Neuronal stem cell (in vitro differentiated cells): ENCODE data around the gene HECW1.

Source experiments
- DNase-seq: peaks from one replicate; pipeline ENCODE4 v3.0.0-alpha.2; 2013; ENCODE audit warnings: low spot score
- H2AFZ ChIP-seq: one replicate; pipeline ENCODE4 v1.6.1; 2013; ENCODE audit warnings: mild to moderate bottlenecking, low read length, inconsistent platforms
- H2AK5ac ChIP-seq: 2 replicates; pipeline ENCODE4 v1.6.1; 2013; ENCODE audit warnings: low read depth, mild to moderate bottlenecking, inconsistent platforms, low read length, moderate library complexity, mixed read lengths
- H2BK120ac ChIP-seq: 2 replicates; pipeline ENCODE4 v1.6.1; 2013; ENCODE audit warnings: low read depth, mild to moderate bottlenecking, inconsistent platforms, low read length, moderate library complexity, mixed read lengths
- H2BK12ac ChIP-seq: one replicate; pipeline ENCODE4 v1.6.1; 2013; ENCODE audit warnings: low read length, inconsistent platforms
- H2BK15ac ChIP-seq: 2 replicates; pipeline ENCODE4 v1.6.1; 2013; ENCODE audit warnings: mild to moderate bottlenecking, low read length, inconsistent platforms, mixed read lengths
- H2BK5ac ChIP-seq: one replicate; pipeline ENCODE4 v1.6.1; 2013; ENCODE audit warnings: inconsistent platforms, mild to moderate bottlenecking, low read length, moderate library complexity
- H3K14ac ChIP-seq: one replicate; pipeline ENCODE4 v1.6.1; 2013; ENCODE audit warnings: low read length, inconsistent platforms
- H3K18ac ChIP-seq: 2 replicates; pipeline ENCODE4 v1.6.1; 2013; ENCODE audit warnings: low read length, inconsistent platforms
- H3K23ac ChIP-seq: 2 replicates; pipeline ENCODE4 v1.6.1; 2013; ENCODE audit warnings: low read depth, mild to moderate bottlenecking, mixed read lengths, low read length, inconsistent platforms; ENCODE audit not compliant: poor library complexity
- H3K27ac ChIP-seq: replicated peaks from 3 replicates; pipeline ENCODE4 v1.5.1; 2013; ENCODE audit warnings: low read length, inconsistent platforms
- H3K27me3 ChIP-seq, 3 experiments: 2 replicates each; pipeline ENCODE4 v1.6.1; 2013; ENCODE audit warnings: low read length in 3 of 3, mild to moderate bottlenecking in 2 of 3, inconsistent platforms in 1 of 3, low read depth in 1 of 3, mixed read lengths in 1 of 3, moderate library complexity in 1 of 3; ENCODE audit not compliant: control insufficient read depth in 3 of 3, insufficient read depth in 3 of 3
- H3K36me3 ChIP-seq, 2 donors: replicated peaks in 1 of 2; 2 replicates each; pipeline ENCODE4 v1.6.1; 2013; ENCODE audit warnings: low read length in 2 of 2; ENCODE audit not compliant: control insufficient read depth in 2 of 2, insufficient read depth in 2 of 2
- H3K4ac ChIP-seq: 2 replicates; pipeline ENCODE4 v1.6.1; 2013; ENCODE audit warnings: inconsistent platforms, mild to moderate bottlenecking, low read length, moderate library complexity
- H3K4me1 ChIP-seq, 2 donors: 1 replicate in 1 of 2; 2 replicates in 1 of 2; pipeline ENCODE4 v1.6.1; 2013; ENCODE audit warnings: low read length in 2 of 2, low read depth in 1 of 2; ENCODE audit not compliant: control insufficient read depth in 2 of 2, insufficient read depth in 1 of 2
- H3K4me2 ChIP-seq: one replicate; pipeline ENCODE4 v1.6.1; 2013; ENCODE audit warnings: mild to moderate bottlenecking, low read length, inconsistent platforms; ENCODE audit not compliant: insufficient read depth, poor library complexity, severe bottlenecking
- H3K4me3 ChIP-seq, 2 donors: 2 replicates each; pipeline ENCODE4 v1.5.1; 2013; ENCODE audit warnings: low read length in 2 of 2, mild to moderate bottlenecking in 2 of 2, inconsistent platforms in 1 of 2, moderate library complexity in 1 of 2
- H3K79me1 ChIP-seq: one replicate; pipeline ENCODE4 v1.6.1; 2013; ENCODE audit warnings: low read depth, mild to moderate bottlenecking, inconsistent platforms, low read length, moderate library complexity
- H3K9ac ChIP-seq: one replicate; pipeline ENCODE4 v1.6.1; 2013; ENCODE audit warnings: mild to moderate bottlenecking, low read depth, low read length, inconsistent platforms; ENCODE audit not compliant: poor library complexity
- H3K9me3 ChIP-seq, 2 donors: replicated peaks in 1 of 2; 2 replicates each; pipeline versions ENCODE3 to v1.6.1; 2013; ENCODE audit warnings: low read length in 2 of 2, mild to moderate bottlenecking in 2 of 2, inconsistent platforms in 1 of 2, low read depth in 1 of 2, mixed read lengths in 1 of 2, moderate library complexity in 1 of 2; ENCODE audit not compliant: control insufficient read depth in 2 of 2, insufficient read depth in 1 of 2
- H4K8ac ChIP-seq: one replicate; pipeline ENCODE4 v1.6.1; 2013; ENCODE audit warnings: low read depth, mild to moderate bottlenecking, inconsistent platforms, low read length, moderate library complexity
- H4K91ac ChIP-seq: one replicate; pipeline ENCODE4 v1.6.1; 2013; ENCODE audit warnings: low read length, low read depth, mild to moderate bottlenecking, inconsistent platforms; ENCODE audit not compliant: poor library complexity
- WGBS, 2 donors: extraction: QIAGEN DNeasy Blood & Tissue Kit; methylation state at CpG; one replicate each; pipeline ENCODE4 v1.1.7; 2013; ENCODE audit warnings: missing lambda C conversion rate in 2 of 2, mixed read lengths in 1 of 2; ENCODE audit not compliant: insufficient read length in 2 of 2, insufficient replicate concordance in 1 of 2; ENCODE audit errors: extremely low coverage in 2 of 2; 5-methylcytosine and 5-hydroxymethylcytosine counted together

Gene HECW1

GRCh38 chr7:43586251-43586900 lies 473.9 kb downstream of the HECW1 start:
- Histone ChIP-seq H4K91ac (no peak overlapping the region), H2AK5ac (no peak overlapping the region), H2AFZ (no peak overlapping the region), H2BK12ac (no peak overlapping the region), H3K4me2 (no peak overlapping the region), H3K4ac (no peak overlapping the region), H3K36me3 (no peaks in the 10 kb centered on the region), H3K79me1 (peaks cover 5% of the 10 kb centered on the region), H3K27me3 (peaks cover 0 to 2% (median 0%) of the 10 kb centered on the region in 3 experiments), H3K9ac (no peak overlapping the region), H2BK15ac (no peak overlapping the region), H2BK120ac (no peak overlapping the region), H3K4me3 (no peak overlapping the region), H3K23ac (no peak overlapping the region), H3K14ac (no peak overlapping the region), H3K4me1 (peaks cover 6% of the 10 kb centered on the region in 2 donors), H3K27ac (no peak overlapping the region), H2BK5ac (no peak overlapping the region), H4K8ac (no peak overlapping the region), H3K9me3 (no peaks in the 10 kb centered on the region), H3K18ac (no peak overlapping the region)
- WGBS, 2 donors: no CpG with 5 or more reads among the region's 4 CpGs
- DNase-seq: no peak

DNA sequence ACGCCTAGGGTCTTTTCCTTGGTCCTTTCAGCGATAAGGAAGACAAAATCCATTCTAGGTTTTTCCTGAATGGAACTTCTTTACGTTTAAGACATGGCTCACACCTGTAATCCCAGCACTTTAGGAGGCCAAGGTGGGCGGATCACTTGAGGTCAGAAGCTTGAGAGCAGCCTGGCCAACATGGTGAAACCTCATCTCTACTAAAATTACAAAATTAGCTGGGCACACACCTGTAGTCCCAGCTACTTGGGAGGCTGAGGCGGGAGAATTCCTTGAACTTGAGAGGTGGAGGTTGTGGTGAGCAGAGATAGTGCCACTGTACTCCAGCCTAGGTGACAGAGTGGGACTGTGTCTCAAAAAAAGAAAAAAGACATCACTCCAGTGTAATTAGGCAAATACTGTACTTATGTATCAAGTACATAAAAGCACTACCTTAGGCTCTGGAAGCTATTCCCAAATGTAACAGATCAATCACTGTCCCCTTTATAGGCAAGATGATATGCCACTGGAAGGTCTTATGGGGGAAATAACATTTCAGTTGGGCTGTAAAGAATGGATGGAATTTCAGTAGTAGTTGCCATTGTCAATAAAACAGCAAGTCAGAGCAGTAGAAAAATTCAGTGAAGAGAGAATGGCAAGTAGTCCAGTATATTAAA lies 476.2 kb downstream of the HECW1 start:
- WGBS, 2 donors: no CpG with 5 or more reads among the region's 5 CpGs
- no peak overlapping the region for H3K27ac ChIP-seq
- peaks cover 4 to 8% of the 10 kb centered on the region in 2 donors for H3K4me1 ChIP-seq
- no peak overlapping the region for H3K9ac ChIP-seq
- H3K23ac ChIP-seq: no peak overlapping the region
- no peak overlapping the region for H4K91ac ChIP-seq
- no peak for DNase-seq
- no peak overlapping the region for H3K14ac ChIP-seq
- no peak overlapping the region for H2BK15ac ChIP-seq
- no peak overlapping the region for H4K8ac ChIP-seq
- H3K18ac ChIP-seq: no peak overlapping the region
- H3K79me1 ChIP-seq: peaks cover 2% of the 10 kb centered on the region
- no peak overlapping the region for H2BK120ac ChIP-seq
- H2BK5ac ChIP-seq: no peak overlapping the region
- no peak overlapping the region for H3K4me3 ChIP-seq
- no peaks in the 10 kb centered on the region for H3K9me3 ChIP-seq
- peaks cover 0 to 2% (median 0%) of the 10 kb centered on the region in 3 experiments for H3K27me3 ChIP-seq
- H2AK5ac ChIP-seq: no peak overlapping the region
- no peak overlapping the region for H3K4me2 ChIP-seq
- no peak overlapping the region for H2AFZ ChIP-seq
- no peaks in the 10 kb centered on the region for H3K36me3 ChIP-seq
- H2BK12ac ChIP-seq: no peak overlapping the region
- no peak overlapping the region for H3K4ac ChIP-seq

GRCh38 chr7:43589133-43589478 lies 476.7 kb downstream of the HECW1 start:
- H3K18ac ChIP-seq: no peak overlapping the region
- no peak overlapping the region for H2BK120ac ChIP-seq
- H3K23ac ChIP-seq: no peak overlapping the region
- no peak overlapping the region for H4K91ac ChIP-seq
- no peak overlapping the region for H3K4ac ChIP-seq
- no peaks in the 10 kb centered on the region for H3K36me3 ChIP-seq
- no peak for DNase-seq
- no peak overlapping the region for H3K27ac ChIP-seq
- H3K4me1 ChIP-seq: peaks cover 4 to 8% of the 10 kb centered on the region in 2 donors
- H3K79me1 ChIP-seq: peaks cover 2% of the 10 kb centered on the region
- H2AFZ ChIP-seq: no peak overlapping the region
- H4K8ac ChIP-seq: no peak overlapping the region
- H3K9ac ChIP-seq: no peak overlapping the region
- no peak overlapping the region for H3K4me2 ChIP-seq
- H2AK5ac ChIP-seq: no peak overlapping the region
- no peak overlapping the region for H2BK5ac ChIP-seq
- H3K9me3 ChIP-seq: no peaks in the 10 kb centered on the region
- no peak overlapping the region for H3K14ac ChIP-seq
- peaks cover 0 to 2% (median 0%) of the 10 kb centered on the region in 3 experiments for H3K27me3 ChIP-seq
- H2BK15ac ChIP-seq: no peak overlapping the region
- H3K4me3 ChIP-seq: no peak overlapping the region
- no peak overlapping the region for H2BK12ac ChIP-seq

GRCh38 chr7:43589728-43590127 lies 477.3 kb downstream of the HECW1 start:
- H3K18ac ChIP-seq: no peak overlapping the region
- H3K4me2 ChIP-seq: no peak overlapping the region
- no peak overlapping the region for H4K91ac ChIP-seq
- H3K4me3 ChIP-seq: no peak overlapping the region
- H2BK15ac ChIP-seq: no peak overlapping the region
- WGBS, 2 donors: no CpG with 5 or more reads among the region's 3 CpGs
- H2BK12ac ChIP-seq: no peak overlapping the region
- no peaks in the 10 kb centered on the region for H3K79me1 ChIP-seq
- H3K9me3 ChIP-seq: no peaks in the 10 kb centered on the region
- H2BK120ac ChIP-seq: no peak overlapping the region
- no peak for DNase-seq
- no peak overlapping the region for H3K9ac ChIP-seq
- H2AFZ ChIP-seq: no peak overlapping the region
- no peak overlapping the region for H3K23ac ChIP-seq
- H3K27ac ChIP-seq: no peak overlapping the region
- H3K27me3 ChIP-seq: no peaks in the 10 kb centered on the region
- H3K4ac ChIP-seq: no peak overlapping the region
- no peak overlapping the region for H2AK5ac ChIP-seq
- no peaks in the 10 kb centered on the region for H3K36me3 ChIP-seq
- H3K4me1 ChIP-seq: peaks cover under 1 to 3% of the 10 kb centered on the region in 2 donors
- H3K14ac ChIP-seq: no peak overlapping the region
- no peak overlapping the region for H2BK5ac ChIP-seq
- no peak overlapping the region for H4K8ac ChIP-seq
